Urothelium cell line (cell line): ENCODE results near the gene ACTR8.

Source experiments
- DNase-seq: peaks from one replicate; pipeline ENCODE4 v3.0.0; 2011; ENCODE audit warnings: low spot score, mixed read lengths
- FAIRE-seq: peaks from 2 replicates; lab custom pipeline; 2011; peaks lifted over from hg19 to GRCh38; lab: Jason Lieb, UNC

The ACTR8 gene

DNA sequence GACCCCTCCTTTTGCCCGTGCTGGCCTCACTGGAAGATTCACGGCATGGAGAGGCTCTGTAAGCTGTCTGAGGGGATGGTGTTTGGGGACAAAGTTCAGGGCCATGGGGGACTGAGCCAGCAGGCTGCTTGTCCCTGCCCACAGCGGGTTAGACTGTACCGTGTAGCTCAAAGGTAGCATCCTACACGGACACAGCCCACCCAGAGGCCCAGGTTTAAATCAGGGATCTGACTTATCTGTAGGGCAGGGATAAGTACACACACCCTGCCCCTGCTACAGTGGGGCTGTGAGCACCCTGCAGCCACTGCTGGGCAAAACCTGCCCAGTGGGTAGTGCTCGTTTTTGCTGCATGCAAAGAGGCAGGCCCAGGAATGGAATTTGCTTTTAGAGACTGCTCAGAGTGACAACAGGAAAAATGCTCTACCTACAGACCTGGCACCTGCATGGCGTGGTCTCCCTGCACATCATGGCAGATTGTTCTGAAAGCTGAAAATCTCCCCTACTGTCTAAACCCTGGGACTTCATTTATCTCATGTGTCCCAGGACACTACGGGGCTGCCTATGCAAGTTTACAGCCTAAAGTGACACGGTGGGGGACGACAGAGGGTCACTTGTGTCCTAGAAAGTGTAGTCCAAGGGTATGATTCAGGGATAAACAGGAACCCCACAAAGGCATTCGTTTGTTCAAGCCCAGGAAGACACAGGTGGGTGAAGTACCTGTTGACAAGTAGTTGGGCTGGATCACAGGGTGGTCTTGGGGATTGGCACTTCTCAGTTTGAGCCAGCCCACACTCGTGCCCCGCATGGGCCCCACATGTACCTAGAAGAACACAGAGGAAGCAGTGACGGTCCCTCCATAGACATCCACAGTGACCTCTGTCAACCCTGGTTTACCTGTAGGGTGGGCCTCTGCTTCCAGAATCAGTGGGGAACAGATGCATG, 63.5 kb downstream of the ACTR8 start:
- DNase-seq: no peak
- no peak for FAIRE-seq

DNA sequence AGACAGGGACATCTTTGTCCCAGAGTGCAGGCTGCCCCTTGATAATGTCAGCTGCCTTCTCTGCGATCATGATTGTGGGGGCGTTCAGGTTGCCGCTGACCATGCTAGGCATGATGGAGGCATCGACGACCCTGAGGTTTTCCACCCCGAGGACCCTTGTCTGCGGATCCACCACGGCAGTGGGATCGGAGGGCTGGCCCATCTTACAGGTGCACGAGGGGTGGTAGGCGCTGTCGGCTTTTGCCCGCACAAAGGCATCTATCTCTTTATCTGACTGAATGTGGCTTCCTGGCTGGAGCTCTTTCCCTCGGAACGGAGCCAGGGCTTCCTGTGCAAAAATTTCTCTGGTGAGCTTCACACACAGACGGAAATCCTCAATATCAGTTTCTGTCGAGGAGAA, 64.1 kb downstream of the ACTR8 start:
- FAIRE-seq: no peak
- DNase-seq: no peak

DNA sequence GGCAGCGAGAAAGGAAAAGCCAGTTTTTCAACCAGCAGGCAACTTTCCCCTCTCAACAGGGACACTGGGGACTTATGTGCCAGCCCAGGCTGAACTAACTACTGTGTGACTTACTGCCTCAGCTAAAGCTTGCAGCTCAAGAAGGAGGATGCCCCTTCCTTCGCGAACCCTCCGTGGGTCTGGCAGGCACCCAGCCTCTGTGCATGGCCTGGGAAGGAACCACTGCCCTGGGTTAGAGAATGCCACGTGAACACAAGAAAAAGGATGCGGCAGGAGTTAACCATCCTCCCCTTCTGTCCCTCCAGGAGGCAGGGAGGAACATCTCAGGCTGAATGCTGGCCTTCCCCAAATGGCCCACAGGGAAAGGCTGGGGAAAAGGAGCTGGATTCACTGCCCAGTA, 64.7 kb downstream of the ACTR8 start:
- DNase-seq: no peak
- FAIRE-seq: no peak
